GM18870 (cell line): ENCODE measurements around the gene PKP3.
"Not testable (repeated sequence)": the region's sequence is repeated elsewhere in the genome, so short reads cannot be mapped to it uniquely, and the experiment has no call there.

ENCODE experiments used
- ATAC-seq: cut with Tn5 transposase; IDR thresholded peaks from one replicate; pipeline ENCODE4 v1.9.1; 2021; ENCODE audit warnings: moderate library complexity; ENCODE audit not compliant: unreplicated experiment

Gene PKP3

DNA sequence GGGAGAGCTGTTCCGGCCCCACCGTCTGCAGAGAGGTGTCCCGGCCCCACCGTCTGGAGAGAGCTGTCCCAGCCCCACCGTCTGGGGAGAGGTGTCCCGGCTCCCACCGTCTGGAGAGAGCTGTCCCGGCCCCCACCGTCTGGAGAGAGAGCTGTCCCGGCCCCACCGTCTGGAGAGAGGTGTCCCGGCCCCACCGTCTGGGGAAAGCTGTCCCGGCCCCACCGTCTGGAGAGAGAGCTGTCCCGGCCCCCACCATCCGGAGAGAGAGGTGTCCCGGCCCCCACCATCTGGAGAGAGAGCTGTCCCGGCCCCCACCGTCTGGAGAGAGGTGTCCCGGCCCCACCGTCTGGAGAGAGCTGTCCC lies 30.6 kb upstream of the PKP3 start:
- ATAC-seq, result not testable (repeated sequence)

DNA sequence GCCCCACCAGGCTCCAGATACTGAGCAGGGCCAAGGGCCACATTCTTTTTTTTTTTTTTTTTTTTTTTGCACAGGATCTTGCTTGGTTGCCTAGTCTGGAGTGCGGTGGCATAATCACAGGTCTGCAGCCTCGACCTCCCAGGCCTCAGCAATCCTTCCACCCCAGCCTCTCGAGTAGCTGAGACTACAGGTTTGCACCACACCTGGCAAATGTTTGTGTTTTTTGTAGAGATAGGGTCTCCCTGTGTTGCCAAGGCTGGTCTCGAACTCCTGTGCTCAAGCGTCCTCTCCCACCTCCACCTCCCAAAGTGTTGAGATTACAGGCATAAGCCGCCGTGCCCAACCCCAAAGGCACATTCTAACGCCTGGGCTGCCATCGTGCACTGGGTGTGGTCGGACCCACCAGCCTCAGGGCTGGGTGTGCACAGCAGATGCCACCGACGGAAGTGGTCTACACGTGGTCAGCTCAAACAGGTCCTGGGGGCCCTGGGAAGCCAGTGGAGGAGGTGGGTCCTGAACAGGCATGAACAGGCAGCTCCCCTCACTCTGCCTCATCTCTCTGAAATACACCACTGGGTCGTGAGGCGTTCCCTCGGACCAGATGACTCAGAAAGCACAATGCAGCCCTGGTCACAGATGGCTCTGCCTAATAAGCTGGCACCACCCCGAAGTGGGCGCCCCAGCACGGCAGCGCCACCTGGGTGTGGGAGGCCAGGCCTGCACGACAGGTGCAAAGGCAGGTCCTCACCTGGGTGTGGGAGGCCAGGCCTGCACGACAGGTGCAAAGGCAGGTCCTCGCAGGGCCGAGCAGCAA lies 29.9 kb upstream of the PKP3 start:
- ATAC-seq, result no peak

DNA sequence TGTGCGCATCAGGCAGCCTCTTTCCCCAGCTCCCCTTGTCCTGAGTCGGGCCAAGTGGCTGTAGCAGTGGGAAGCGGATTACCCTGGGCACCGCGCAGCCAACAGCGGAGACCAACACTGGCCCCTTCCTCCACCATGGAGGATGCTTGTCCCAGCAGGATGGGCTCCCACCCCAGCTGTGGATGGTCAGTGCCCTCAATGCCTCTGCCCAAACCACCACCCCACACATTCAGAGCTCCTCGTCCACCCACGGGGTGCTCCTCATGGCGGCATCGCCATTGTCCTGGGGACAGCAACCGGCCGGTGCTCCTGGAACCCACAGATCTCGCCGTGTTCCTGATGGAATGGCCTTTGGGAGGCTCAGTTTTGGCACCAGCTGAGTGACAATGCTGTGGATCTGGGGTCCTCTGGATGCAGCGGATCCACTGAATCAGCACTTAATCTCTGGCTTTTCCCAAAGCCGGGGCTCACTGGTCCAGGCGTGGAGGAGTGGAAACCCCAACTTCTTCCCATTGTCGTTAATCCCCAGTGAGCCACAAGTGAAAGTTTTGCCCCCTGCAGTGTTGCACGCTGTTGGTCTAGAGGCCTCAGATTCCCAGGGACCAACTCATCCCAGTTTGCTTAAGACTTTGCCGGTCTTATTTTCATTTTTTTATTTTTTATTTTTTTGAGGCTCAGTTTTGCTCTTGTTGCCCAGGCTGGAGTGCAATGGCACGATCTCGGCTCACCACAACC lies 28.9 kb upstream of the PKP3 start:
- no peak for ATAC-seq

DNA sequence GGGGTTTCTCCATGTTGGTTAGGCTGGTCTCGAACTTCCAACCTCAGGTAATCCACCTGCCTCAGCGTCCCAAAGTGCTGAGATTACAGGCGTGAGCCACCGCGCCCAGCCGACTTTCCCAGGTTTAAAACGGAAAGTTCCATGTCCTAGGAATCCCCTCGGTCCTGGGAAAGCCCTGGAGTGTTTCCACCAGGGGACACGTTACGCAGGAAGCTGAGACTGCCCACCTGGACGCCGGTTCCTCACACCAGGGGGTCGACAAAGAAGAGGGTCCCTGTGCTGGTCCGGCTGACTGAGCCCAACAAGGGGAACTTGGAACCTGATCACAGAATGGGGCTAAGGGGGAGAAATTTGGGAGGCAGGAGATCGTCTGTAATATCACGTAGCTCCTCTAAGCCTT lies 28.2 kb upstream of the PKP3 start:
- no peak for ATAC-seq

DNA sequence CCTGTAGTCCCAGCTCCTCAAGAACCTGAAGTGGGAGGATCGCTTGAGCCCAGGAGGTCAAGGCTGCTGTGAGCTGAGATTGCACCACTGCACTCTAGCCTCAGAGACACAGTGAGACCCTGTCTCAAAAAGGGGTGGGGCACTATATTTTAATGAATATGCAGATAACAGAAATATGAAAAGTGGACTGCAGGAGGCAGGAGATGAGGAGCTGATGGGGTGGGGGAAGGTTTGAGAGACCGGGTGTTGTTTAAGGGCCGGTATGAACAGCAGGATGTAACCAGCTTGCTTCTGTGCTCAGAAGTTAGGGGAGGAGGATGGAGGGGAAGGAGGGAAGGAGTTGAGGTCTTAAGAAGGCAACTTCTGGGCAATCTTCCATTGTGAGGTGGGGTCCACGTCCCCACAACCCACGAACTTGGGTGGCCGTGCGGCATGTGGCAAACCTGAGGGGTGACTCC lies 26.0 kb upstream of the PKP3 start:
- ATAC-seq, result no peak

DNA sequence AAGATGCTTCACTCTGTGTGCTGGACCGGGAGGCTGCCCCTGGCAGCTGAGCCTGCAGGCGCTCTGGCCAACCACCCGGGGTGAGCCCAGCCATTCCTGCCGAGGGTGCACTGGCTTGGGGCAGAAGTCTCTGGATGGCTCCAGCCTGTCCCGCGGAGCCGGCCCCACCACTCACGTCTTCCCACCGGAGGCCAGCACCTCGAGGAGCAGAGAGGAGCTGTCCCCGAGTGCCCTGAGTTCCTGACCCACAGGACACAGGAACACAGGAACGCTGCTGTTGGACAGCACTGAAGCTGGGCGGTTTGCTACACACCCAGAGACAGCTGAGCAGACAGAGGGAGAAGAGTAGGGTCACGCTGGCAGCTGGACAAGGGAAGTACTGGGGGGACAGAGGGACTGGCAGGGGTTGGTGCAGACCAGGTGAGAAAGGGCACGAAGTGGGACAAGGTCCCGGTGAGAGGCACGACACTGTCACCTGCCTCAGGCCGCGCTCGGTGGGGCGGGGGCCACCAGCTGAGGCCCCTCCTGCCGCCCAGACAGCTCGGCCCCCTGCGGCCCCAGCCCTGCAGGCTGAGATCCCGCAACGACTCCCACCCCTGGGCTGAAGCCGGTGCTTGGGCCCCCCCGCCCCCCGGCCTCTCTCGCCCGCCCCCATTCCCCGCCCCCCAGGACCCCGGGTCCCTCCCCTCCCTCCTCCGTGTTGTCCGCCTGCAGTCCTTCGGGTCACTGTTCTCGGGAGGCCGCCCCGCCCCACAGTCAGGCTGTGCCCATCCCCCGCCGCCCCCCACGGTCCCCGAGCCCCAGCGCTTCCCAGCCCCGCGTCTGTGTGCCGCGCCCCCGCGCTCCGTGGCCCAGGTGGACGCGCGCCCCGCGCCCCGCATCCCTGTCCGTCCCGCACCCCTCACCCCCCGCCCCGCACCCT lies 25.3 kb upstream of the PKP3 start:
- ATAC-seq, result no peak

DNA sequence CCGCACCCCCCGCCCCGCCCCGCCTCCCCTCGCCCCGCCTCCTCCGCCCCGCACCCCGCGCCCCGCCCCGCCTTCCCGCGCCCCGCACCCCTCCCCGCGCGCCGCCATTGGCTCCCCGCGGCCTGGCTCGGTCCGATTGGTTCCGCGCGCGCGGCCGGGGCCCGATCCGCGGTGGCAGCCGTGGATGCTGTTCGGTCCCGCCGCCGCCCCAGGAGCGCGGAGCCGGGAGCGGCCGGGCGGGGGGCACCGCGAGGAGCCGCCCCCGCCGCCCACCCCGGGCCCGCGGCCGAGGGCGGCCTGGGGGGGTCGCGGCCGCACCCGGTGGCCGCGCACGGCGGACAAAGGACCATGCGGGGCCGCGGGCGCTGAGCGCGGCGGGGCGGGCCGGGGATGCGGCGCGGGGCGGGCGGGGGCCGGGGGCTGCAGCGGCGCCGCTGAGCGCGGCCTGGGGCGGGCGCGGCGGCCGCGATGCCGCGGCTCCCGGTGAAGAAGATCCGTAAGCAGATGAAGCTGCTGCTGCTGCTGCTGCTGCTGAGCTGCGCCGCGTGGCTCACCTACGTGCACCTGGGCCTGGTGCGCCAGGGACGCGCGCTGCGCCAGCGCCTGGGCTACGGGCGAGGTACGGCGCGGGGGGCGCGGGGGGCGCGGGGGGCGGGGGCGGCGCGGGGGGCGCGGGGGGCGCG lies 24.5 kb upstream of the PKP3 start, which contains the start of gene B4GALNT4:
B4GALNT4 (plus strand) TSS at position 164 of the 683 bp plus-strand sequence; CDS start at position 469, 305 bp downstream.
- ATAC-seq, result no peak

DNA sequence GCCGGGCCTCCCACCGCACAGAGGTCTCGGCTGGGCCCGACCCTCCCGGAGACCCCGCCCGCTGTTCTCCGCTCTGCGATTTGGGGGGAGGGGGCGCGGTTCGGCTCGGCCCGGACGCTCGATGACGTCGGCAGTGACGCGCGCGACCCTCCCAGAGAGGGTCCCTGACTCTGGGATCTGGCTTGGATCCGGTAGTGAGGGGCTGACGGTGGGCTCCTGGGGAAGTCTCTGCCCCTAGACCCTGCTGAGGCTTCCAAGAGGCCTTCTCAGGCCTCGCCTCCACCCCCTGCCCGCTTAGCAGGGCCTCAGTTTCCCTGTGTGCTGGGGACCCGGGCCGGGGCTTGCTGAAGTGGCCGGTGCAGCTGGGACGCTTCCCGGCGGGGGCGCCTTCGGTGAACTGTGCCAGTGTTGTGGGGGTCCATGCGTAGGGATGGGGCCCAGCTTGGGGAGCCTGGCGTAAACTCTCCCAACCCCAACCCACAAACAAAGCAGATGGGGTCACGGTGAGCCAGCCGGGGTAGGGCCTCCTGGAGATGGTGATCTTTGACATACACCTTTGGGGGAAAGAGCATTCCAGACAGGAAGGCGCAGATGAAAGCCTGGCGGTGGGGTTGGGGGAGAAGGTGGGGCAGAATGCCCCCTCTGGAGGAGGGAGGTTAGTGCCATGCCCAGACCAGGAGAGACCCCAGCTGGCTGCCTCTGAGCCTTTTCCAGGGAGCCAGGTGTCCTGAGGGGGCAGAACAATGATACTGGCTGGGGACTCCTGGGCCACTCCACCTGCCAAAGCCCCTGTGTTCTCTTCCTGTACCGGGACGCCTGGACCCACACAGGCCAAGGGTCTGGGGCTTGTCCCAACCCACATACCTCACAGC lies 23.7 kb upstream of the PKP3 start:
- no peak for ATAC-seq

DNA sequence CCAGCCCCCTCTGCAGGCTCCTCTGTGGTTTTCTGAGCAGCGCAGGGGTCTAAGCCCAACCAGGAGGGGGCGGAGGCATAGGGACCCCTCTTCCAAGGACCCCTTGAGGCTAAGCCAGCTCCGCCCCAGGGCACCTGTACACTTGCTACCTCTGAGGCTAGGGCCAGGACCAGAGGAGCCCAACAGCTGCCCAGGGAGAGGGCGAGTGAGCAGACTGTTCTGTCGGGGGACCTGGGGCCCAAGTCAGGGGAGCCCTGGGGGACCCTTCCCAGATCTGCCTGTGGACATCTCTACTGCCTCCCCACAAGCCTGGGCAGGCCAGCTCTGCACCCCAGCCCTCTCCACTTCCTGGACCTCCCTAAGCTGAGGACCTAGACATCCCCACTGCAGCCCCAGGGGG lies 23.0 kb upstream of the PKP3 start:
- no peak for ATAC-seq

DNA sequence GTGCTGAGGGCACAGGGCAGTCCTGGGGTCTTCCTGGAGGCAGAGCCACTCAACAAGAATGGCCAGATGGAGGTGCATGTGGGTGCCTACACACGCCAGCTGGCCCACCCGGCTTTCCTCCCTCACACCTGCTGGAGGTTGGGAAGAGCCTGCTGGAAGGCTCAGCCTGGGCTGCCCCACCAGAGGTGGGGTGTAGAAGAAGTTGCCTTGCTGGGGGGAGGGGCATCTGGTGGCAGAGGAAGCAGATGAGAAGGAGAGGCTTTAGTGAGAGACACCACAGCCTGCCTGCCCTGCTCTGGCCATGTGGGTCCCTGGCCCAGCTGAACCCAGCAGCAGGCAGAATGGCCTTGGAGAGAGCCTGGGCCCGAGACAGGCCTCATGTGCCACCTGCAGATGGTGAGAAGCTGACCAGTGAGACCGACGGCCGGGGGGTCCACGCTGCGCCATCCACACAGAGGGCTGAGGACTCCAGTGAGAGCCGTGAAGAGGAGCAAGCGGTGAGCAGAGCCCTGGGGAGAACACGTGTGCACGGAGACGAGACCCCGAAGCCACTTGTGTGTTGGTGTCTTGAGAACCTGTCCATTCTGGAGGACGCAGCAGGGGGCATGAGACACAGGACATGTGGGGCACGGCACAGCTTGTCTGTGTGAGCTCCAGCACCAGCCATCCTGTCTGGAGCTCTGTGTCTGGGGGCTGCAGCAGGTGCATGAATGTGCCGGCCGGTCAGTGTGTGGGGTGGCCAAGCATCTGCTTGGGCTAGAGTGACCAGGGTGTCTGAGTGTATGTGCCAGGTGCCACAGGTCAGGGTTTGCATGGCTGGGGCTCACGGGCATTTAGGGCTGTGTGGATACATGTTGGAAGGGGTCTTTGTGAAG lies 22.1 kb upstream of the PKP3 start:
- no peak for ATAC-seq

DNA sequence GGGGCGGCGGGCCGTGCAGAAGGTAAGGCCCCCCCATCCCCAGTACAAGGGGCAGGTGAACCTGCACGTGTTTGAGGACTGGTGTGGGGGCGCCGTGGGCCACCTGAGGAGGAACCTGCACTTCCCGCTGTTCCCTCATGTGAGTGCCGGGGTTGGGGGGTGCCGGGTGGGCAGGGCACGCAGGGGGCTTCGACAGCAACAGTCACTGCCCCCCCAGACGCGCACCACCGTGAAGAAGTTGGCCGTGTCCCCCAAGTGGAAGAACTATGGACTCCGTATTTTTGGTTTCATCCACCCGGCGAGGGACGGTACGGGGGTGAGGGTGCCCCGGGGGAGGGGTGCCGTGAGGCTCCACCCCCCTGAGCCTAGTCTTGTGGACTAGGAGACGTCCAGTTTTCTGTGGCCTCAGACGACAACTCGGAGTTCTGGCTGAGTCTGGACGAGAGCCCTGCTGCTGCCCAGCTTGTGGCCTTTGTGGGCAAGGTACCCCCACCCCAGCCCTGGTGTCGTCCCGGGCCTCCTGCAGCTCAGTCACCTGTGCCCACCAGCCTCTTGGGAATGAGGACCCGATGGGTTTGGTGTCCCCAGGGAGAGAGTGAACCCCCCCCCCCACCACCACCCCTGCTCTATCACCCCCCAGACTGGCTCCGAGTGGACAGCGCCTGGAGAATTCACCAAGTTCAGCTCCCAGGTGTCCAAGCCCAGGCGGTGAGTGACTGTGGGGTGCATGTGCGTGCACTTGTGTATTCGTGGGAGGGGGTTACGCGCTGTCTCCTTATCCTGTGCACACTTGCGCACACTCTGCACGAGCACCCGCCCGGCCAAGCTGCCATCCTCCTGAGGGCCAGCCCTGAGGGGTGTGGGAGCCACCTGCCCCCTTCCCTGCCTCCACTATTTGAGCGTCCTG lies 20.9 kb upstream of the PKP3 start:
- no peak for ATAC-seq

DNA sequence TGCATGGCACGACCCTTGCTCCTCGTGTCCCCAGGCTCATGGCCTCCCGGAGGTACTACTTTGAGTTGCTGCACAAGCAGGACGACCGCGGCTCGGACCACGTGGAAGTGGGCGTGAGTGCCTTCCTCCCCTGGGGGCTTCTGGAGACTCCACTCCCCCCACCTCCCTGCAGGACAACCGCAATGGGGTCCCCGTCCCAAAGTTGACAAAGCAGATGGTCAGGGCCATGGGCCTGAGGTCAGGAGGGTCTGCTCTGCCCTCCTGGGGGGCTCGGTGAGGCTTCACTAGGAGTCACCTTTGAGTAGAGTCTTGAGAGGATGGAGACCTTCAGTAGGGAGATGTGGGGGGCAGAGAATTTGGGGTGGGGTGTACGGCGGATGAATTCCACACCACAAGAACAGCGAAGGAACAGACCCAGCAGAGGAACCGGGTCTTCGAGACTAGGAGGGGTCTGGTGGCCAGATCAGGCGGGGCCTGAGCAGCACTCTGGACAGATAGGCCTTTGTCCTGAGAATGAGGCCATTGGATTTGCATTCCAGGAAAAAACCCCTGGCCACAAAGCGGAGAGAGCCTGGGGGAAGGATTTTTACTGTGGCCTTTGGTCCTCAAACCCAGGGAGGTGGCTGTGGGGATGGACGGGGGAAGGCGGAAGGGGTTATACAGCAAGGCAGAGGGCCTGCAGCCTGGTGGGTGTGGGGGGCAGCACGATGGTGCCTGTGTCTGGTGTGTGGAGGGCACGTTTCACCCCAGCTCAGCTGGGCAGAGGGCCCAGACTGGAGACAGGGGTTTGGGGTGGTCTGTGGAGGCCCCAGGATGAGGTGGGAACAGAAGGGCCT lies 20.1 kb upstream of the PKP3 start:
- ATAC-seq, result no peak

DNA sequence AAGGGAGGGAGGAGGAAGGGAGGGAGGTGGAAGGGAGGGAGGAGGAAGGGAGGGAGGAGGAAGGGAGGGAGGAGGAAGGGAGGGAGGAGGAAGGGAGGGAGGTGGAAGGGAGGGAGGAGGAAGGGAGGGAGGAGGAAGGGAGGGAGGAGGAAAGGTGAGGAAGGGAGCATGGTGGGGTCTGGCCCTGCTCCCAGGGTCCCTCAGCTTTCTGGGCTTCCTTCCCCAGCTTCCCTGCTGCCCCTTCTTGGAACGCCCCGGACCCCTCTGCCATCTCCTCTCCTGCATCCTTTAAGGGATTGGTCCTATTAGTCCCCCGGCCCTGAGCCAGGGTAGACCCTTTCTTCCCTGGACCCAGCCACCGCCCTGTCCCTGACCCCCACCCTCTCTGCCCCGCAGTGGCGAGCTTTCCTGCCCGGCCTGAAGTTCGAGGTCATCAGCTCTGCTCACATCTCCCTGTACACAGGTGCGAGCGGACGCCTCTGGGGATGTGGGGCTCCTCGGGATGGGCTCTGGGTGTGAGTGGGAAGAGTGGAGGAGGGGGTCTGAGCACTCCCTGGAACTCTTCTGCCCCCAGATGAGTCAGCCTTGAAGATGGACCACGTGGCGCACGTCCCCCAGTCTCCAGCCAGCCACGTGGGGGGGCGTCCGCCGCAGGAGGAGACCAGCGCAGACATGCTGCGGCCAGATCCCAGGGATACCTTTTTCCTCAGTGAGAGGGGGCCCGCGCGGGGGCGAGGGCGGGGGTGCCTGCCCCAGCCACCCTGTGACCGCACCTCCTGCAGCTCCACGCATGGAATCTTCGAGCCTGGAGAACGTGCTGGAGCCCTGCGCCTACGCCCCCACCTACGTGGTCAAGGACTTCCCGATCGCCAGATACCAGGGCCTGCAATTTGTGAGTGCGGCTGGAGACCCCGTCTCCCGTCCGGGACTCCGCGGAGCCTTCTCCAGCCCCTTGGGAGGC lies 18.7 kb upstream of the PKP3 start:
- ATAC-seq, result no peak

DNA sequence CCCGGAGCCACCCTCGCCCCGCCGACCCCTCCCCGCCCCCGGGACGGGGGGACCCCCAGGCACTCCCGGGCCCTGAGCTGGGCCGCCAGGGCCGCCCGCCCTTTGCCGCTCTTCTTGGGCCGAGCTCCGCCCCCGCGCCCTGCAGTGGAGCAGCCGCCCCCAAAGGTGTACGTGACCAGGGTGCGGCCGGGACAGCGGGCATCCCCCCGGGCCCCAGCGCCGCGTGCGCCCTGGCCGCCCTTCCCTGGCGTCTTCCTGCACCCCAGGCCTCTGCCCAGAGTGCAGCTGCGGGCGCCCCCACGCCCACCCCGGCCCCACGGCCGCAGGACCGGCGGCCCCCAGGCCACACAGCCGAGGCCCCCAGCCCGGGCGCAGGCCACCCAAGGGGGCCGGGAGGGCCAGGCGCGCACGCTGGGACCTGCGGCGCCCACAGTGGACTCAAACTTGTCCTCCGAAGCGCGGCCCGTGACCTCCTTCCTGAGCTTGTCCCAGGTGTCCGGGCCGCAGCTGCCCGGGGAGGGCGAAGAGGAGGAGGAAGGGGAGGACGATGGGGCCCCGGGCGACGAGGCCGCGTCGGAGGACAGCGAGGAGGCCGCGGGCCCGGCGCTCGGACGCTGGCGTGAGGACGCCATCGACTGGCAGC lies 17.4 kb upstream of the PKP3 start:
- ATAC-seq, result no peak

DNA sequence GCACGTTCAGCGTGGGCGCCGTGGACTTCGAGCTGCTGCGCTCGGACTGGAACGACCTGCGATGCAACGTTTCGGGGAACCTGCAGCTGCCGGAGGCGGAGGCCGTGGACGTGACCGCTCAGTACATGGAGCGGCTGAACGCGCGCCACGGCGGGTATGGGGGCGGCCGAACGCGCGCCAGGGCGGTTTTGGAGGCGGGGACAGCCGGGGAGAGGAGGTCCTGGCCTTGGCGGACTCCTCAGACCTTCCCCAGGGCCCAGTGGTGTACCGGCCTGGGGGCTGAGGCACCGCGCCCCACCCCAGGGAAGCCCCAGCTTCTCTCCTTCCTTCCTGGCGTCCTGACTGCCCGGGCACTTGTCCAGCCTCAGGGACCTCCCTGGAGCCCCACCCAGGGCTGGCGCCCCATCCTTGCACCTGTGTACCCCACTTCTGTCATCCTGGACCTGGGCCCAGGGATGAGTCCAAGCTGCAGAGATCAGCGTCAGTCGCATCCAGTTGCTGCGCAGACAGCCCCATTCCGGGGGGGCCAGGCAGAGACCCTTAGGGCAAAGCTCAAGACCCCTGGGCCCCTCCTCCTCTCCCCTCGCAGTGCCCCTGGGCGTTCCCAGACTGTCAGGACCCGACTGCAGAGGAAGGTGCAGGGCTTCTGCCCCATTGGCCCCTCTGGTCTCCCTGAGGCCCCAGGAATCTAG lies 16.7 kb upstream of the PKP3 start:
- no peak for ATAC-seq
